ENCODE data around the gene EXOC6. TPM values are rescaled to one million over a fixed set of nuclear protein-coding genes. Genes with fewer than 3 reads are reported as not detected.

EXOC6 gene
- total and polyA plus RNA-seq, 4 experiments from 2014 or later, result 4.3 to 11.4 (median 10.9) TPM

DNA sequence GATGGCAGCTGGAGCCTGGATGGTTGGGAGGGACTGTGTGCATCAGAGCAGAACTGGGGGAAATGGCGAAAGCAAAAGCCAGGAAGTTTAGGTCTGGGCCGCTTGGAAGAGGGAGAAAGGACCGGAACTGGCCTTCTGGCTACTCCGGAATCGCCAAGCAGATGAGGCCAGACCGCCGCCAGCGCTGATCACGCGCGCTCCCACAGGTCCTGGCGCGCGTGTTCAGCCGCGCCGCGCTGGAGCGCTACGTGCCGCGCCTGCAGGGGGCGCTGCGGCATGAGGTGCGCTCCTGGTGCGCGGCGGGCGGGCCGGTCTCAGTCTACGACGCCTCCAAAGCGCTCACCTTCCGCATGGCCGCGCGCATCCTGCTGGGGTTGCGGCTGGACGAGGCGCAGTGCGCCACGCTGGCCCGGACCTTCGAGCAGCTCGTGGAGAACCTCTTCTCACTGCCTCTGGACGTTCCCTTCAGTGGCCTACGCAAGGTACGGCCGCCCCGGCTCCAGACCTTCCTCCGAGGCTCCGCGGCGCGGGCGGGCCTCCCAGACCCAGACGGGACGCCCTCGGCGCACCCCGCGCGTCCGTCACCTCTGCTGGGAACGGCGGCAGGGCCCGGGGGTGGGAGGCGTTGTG lies 214.3 kb downstream of the EXOC6 start:
- ChIA-PET POLR2A (ENCODE audit: partially characterized antibody) (no interaction called here), CTCF (ENCODE audit: partially characterized antibody) (interaction anchor here (1.4 kb wide), 1 partner anchor 11 kb away, joined by 3 read pairs; no protein-coding TSS in a partner anchor)
- H3K9me3 ChIP-seq (ENCODE audit: control insufficient read depth in 1 of 2, low read length in 2 of 2), result no peaks in the 10 kb centered on the region
- no peaks in the 10 kb centered on the region for H3K9me3 Mint-ChIP-seq
- H3K36me3 Mint-ChIP-seq, result peaks cover 14 to 22% of the 10 kb centered on the region in 2 donors
- peaks cover 20% of the 10 kb centered on the region for H3K4me1 ChIP-seq (ENCODE audit: insufficient read depth, low read length)
- DNase-seq, result peak in 4 of 5 donors; percentile 28 to 41 (median 37)
- H3K4me3 Mint-ChIP-seq, result peak overlapping the region; percentile 54 to 86 (median 78)
- H3K4me3 ChIP-seq (ENCODE audit: low read length in 2 of 2), result peak overlapping the region in 1 of 2 donors; percentile 9
- intact Hi-C loops (cut with micrococcal nuclease), result no loop called here
- peaks cover under 1% of the 10 kb centered on the region for H3K27me3 ChIP-seq (ENCODE audit: insufficient read depth, low read length)
- peaks cover 15 to 48% (median 36%) of the 10 kb centered on the region in 4 donors for H3K4me1 Mint-ChIP-seq
- H3K27me3 Mint-ChIP-seq, result peaks cover 27 to 34% of the 10 kb centered on the region in 2 donors
- H3K36me3 ChIP-seq (ENCODE audit: insufficient read depth, low read length), result no peaks in the 10 kb centered on the region
- H3K27ac Mint-ChIP-seq, result no peak overlapping the region
- no peak overlapping the region for H3K27ac ChIP-seq (ENCODE audit: low read depth, low read length)

- Mint-ChIP-seq H3K27me3 (peaks cover 33 to 40% of the 10 kb centered on the region in 2 donors), H3K4me1 (peaks cover 15 to 55% (median 39%) of the 10 kb centered on the region in 4 donors), H3K36me3 (peaks cover 10 to 16% of the 10 kb centered on the region in 2 donors), H3K9me3 (no peaks in the 10 kb centered on the region), H3K27ac (no peak overlapping the region), H3K4me3 (peak overlapping the region in 7 of 8 donors; percentile 29 to 76 (median 54))
- intact Hi-C loops (cut with micrococcal nuclease), result no loop called here
- Histone ChIP-seq H3K4me1 (ENCODE audit: insufficient read depth, low read length) (peaks cover 20% of the 10 kb centered on the region), H3K4me3 (ENCODE audit: low read length in 2 of 2) (no peak overlapping the region), H3K27me3 (ENCODE audit: insufficient read depth, low read length) (peaks cover 4% of the 10 kb centered on the region), H3K27ac (ENCODE audit: low read depth, low read length) (no peak overlapping the region), H3K36me3 (ENCODE audit: insufficient read depth, low read length) (no peaks in the 10 kb centered on the region), H3K9me3 (ENCODE audit: control insufficient read depth in 1 of 2, low read length in 2 of 2) (no peaks in the 10 kb centered on the region)
- ChIA-PET POLR2A (ENCODE audit: partially characterized antibody) (no interaction called here), CTCF (ENCODE audit: partially characterized antibody) (no interaction called here)
- no peak for DNase-seq
These were observed 215.0 kb downstream of the EXOC6 start for GRCh38 chr10:93063144-93063976.

- Histone ChIP-seq H3K36me3 (ENCODE audit: insufficient read depth, low read length) (no peaks in the 10 kb centered on the region), H3K9me3 (ENCODE audit: control insufficient read depth in 1 of 2, low read length in 2 of 2) (no peaks in the 10 kb centered on the region), H3K4me1 (ENCODE audit: insufficient read depth, low read length) (peaks cover 20% of the 10 kb centered on the region), H3K27me3 (ENCODE audit: insufficient read depth, low read length) (peaks cover 4% of the 10 kb centered on the region), H3K4me3 (ENCODE audit: low read length in 2 of 2) (no peak overlapping the region), H3K27ac (ENCODE audit: low read depth, low read length) (no peak overlapping the region)
- DNase-seq, result no peak
- peaks cover 40 to 45% of the 10 kb centered on the region in 2 donors for H3K27me3 Mint-ChIP-seq
- ChIA-PET CTCF (ENCODE audit: partially characterized antibody) (no interaction called here), POLR2A (ENCODE audit: partially characterized antibody) (no interaction called here)
- peaks cover 19 to 63% (median 44%) of the 10 kb centered on the region in 4 donors for H3K4me1 Mint-ChIP-seq
- peaks cover 4 to 10% of the 10 kb centered on the region in 2 donors for H3K36me3 Mint-ChIP-seq
- intact Hi-C loops (cut with micrococcal nuclease), result no loop called here
- H3K4me3 Mint-ChIP-seq, result peak overlapping the region in 5 of 8 donors; percentile 29 to 76 (median 54)
- H3K27ac Mint-ChIP-seq, result no peak overlapping the region
- H3K9me3 Mint-ChIP-seq, result no peaks in the 10 kb centered on the region
These were observed 215.8 kb downstream of the EXOC6 start for GRCh38 chr10:93063977-93064660.

DNA sequence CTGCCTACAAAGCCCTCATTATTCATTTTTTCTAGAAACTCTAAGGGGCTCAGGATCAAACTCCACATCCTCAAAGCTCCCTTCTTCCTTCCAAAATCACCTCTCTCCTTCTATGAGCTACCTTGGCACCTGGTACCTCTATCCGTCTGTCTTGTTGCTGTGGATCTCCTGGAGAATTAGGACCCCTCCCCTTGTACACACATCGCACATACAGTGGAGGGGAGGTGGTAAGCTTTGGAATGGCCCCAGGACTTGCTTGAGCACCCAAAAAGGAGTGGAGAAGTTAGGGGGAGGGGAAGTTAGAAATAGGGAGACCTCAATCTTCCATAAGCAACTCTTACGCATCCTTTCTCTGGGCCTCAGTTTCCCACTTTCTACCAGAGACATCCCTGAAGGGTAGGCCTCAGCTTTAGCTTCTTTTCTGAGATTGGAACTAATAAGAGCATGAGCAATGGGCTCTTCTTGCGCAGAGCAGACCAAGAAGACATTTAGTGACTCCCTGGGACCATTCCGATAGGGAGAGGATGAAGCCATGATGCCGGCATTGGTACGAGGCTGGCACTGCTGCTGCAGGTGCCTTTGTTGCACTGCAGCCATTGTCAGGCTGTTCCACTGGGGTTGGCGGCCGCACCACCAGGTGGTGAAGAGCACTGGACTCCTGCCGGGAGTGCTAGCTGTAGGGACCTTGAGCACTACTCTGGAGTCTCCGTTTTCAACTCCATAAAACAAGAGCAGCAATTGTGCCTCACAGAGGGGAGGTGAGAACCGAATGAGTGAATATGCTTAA lies 216.7 kb downstream of the EXOC6 start:
- H3K4me3 ChIP-seq (ENCODE audit: low read length in 2 of 2), result no peak overlapping the region
- H3K4me1 Mint-ChIP-seq, result peaks cover 16 to 60% (median 40%) of the 10 kb centered on the region in 4 donors
- peaks cover 5% of the 10 kb centered on the region for H3K27me3 ChIP-seq (ENCODE audit: insufficient read depth, low read length)
- CTCF ChIA-PET (ENCODE audit: partially characterized antibody), result no interaction called here
- H3K4me1 ChIP-seq (ENCODE audit: insufficient read depth, low read length), result peaks cover 20% of the 10 kb centered on the region
- peaks cover 0 to under 1% of the 10 kb centered on the region in 2 donors for H3K36me3 Mint-ChIP-seq
- DNase-seq, result no peak
- no peaks in the 10 kb centered on the region for H3K9me3 ChIP-seq (ENCODE audit: control insufficient read depth in 1 of 2, low read length in 2 of 2)
- no peaks in the 10 kb centered on the region for H3K36me3 ChIP-seq (ENCODE audit: insufficient read depth, low read length)
- H3K27ac Mint-ChIP-seq, result no peak overlapping the region
- intact Hi-C loops (cut with micrococcal nuclease), result no loop called here
- peaks cover 0 to 1% (median 0%) of the 10 kb centered on the region in 8 donors for H3K9me3 Mint-ChIP-seq
- no peak overlapping the region for H3K27ac ChIP-seq (ENCODE audit: low read depth, low read length)
- POLR2A ChIA-PET (ENCODE audit: partially characterized antibody), result no interaction called here
- peaks cover 41 to 45% of the 10 kb centered on the region in 2 donors for H3K27me3 Mint-ChIP-seq
- H3K4me3 Mint-ChIP-seq, result peak overlapping the region in 5 of 8 donors; percentile 10 to 57 (median 20)

- no peaks in the 10 kb centered on the region for H3K36me3 Mint-ChIP-seq
- ChIA-PET POLR2A (ENCODE audit: partially characterized antibody) (no interaction called here), CTCF (ENCODE audit: partially characterized antibody) (no interaction called here)
- Histone ChIP-seq H3K27ac (ENCODE audit: low read depth, low read length) (no peak overlapping the region), H3K4me3 (ENCODE audit: low read length in 2 of 2) (no peak overlapping the region), H3K36me3 (ENCODE audit: insufficient read depth, low read length) (no peaks in the 10 kb centered on the region), H3K4me1 (ENCODE audit: insufficient read depth, low read length) (peaks cover 26% of the 10 kb centered on the region), H3K27me3 (ENCODE audit: insufficient read depth, low read length) (peaks cover 14% of the 10 kb centered on the region), H3K9me3 (ENCODE audit: control insufficient read depth in 1 of 2, low read length in 2 of 2) (no peaks in the 10 kb centered on the region)
- intact Hi-C loops (cut with micrococcal nuclease), result no loop called here
- H3K4me3 Mint-ChIP-seq, result peak overlapping the region in 4 of 8 donors; percentile 7 to 43 (median 15)
- no peak for DNase-seq
- peaks cover 48 to 51% of the 10 kb centered on the region in 2 donors for H3K27me3 Mint-ChIP-seq
- peaks cover 0 to 1% (median 0%) of the 10 kb centered on the region in 8 donors for H3K9me3 Mint-ChIP-seq
- peak overlapping the region in 1 of 7 donors; percentile 19 for H3K27ac Mint-ChIP-seq
- H3K4me1 Mint-ChIP-seq, result peaks cover 16 to 63% (median 42%) of the 10 kb centered on the region in 4 donors
These were observed 217.6 kb downstream of the EXOC6 start for GRCh38 chr10:93065675-93066543.

GRCh38 chr10:93066544-93066913 lies 218.2 kb downstream of the EXOC6 start:
- peak overlapping the region in 1 of 7 donors; percentile 19 for H3K27ac Mint-ChIP-seq
- H3K4me1 ChIP-seq (ENCODE audit: insufficient read depth, low read length), result peaks cover 20% of the 10 kb centered on the region
- peak overlapping the region in 2 of 8 donors; percentile 8 to 23 for H3K4me3 Mint-ChIP-seq
- H3K36me3 ChIP-seq (ENCODE audit: insufficient read depth, low read length), result no peaks in the 10 kb centered on the region
- no peak overlapping the region for H3K4me3 ChIP-seq (ENCODE audit: low read length in 2 of 2)
- peaks cover 15% of the 10 kb centered on the region for H3K27me3 ChIP-seq (ENCODE audit: insufficient read depth, low read length)
- H3K27me3 Mint-ChIP-seq, result peaks cover 50 to 53% of the 10 kb centered on the region in 2 donors
- peaks cover 13 to 62% (median 43%) of the 10 kb centered on the region in 4 donors for H3K4me1 Mint-ChIP-seq
- ChIA-PET POLR2A (ENCODE audit: partially characterized antibody) (no interaction called here), CTCF (ENCODE audit: partially characterized antibody) (no interaction called here)
- no peak overlapping the region for H3K27ac ChIP-seq (ENCODE audit: low read depth, low read length)
- intact Hi-C loops (cut with micrococcal nuclease), result no loop called here
- H3K9me3 ChIP-seq (ENCODE audit: control insufficient read depth in 1 of 2, low read length in 2 of 2), result no peaks in the 10 kb centered on the region
- peaks cover 0 to 1% (median 0%) of the 10 kb centered on the region in 8 donors for H3K9me3 Mint-ChIP-seq
- DNase-seq, result no peak
- no peaks in the 10 kb centered on the region for H3K36me3 Mint-ChIP-seq
